DMS153 treated with DMSO at 0.1 percent for 48 hours (cell line): ENCODE data around the gene HSD3B1.
"Not testable (repeated sequence)": the region's sequence is repeated elsewhere in the genome, so short reads cannot be mapped to it uniquely, and the experiment has no call there.

Experiments
- DNase-seq: peaks from one replicate; lab custom pipeline; 2025; ENCODE audit not compliant: unreplicated experiment; lab: John Stamatoyannopoulos, UW

The HSD3B1 gene

GRCh38 chr1:119552656-119553055, 45.6 kb downstream of the HSD3B1 start:
- not testable (repeated sequence) for DNase-seq

- DNase-seq = not testable (repeated sequence)
Observed at GRCh38 chr1:119553302-119554071, 46.5 kb downstream of the HSD3B1 start.

GRCh38 chr1:119554183-119554582, 47.2 kb downstream of the HSD3B1 start:
- DNase-seq = peak; percentile 37

- no peak for DNase-seq
Observed at GRCh38 chr1:119556423-119556822, 49.4 kb downstream of the HSD3B1 start.

GRCh38 chr1:119560402-119560801, 53.4 kb downstream of the HSD3B1 start:
- not testable (repeated sequence) for DNase-seq

- DNase-seq = no peak
Observed at GRCh38 chr1:119564548-119564947, 57.5 kb downstream of the HSD3B1 start.
